Stimulated activated CD4-positive, alpha-beta T cell treated with anti-CD3 and anti-CD28 coated beads, Interleukin-15, amount 100 ng/mL, for 24 hours (primary cell): ENCODE measurements around the gene SLC6A11.
A peak's percentile ranks its signal among the peaks of the same experiment; 100 is the strongest.

ENCODE experiments used
- DNase-seq: peaks from one replicate; pipeline ENCODE4 v3.0.0-alpha.2; 2020

SLC6A11 gene

GRCh38 chr3:10957976-10958749, 142.1 kb downstream of the SLC6A11 start:
- no peak for DNase-seq

- DNase-seq, result no peak
Measured at GRCh38 chr3:10960255-10960654, 144.2 kb downstream of the SLC6A11 start.

GRCh38 chr3:10961921-10962320, 145.9 kb downstream of the SLC6A11 start:
- no peak for DNase-seq

- no peak for DNase-seq
Measured at GRCh38 chr3:10962481-10963036, 146.5 kb downstream of the SLC6A11 start.

- no peak for DNase-seq
Measured at GRCh38 chr3:10964537-10965167, 148.6 kb downstream of the SLC6A11 start.

- DNase-seq, result no peak
Measured at GRCh38 chr3:10968401-10968800, 152.4 kb downstream of the SLC6A11 start.

- DNase-seq, result no peak
Measured at GRCh38 chr3:10970306-10970960, 154.4 kb downstream of the SLC6A11 start.

GRCh38 chr3:10972072-10972782, 156.2 kb downstream of the SLC6A11 start:
- DNase-seq, result no peak

GRCh38 chr3:10973046-10973595, 157.1 kb downstream of the SLC6A11 start:
- no peak for DNase-seq

- no peak for DNase-seq
Measured at GRCh38 chr3:10974131-10974530, 158.1 kb downstream of the SLC6A11 start.

- no peak for DNase-seq
Measured at GRCh38 chr3:10974746-10975375, 158.8 kb downstream of the SLC6A11 start.

GRCh38 chr3:10975695-10976234, 159.7 kb downstream of the SLC6A11 start:
- DNase-seq, result no peak

- no peak for DNase-seq
Measured at GRCh38 chr3:10976770-10977169, 160.7 kb downstream of the SLC6A11 start.

- DNase-seq, result no peak
Measured at GRCh38 chr3:10977892-10978510, 162.0 kb downstream of the SLC6A11 start.

- DNase-seq, result no peak
Measured at GRCh38 chr3:10978956-10979355, 162.9 kb downstream of the SLC6A11 start.

GRCh38 chr3:10980312-10980711, 164.3 kb downstream of the SLC6A11 start:
- no peak for DNase-seq

GRCh38 chr3:10981031-10981430, 165.0 kb downstream of the SLC6A11 start:
- no peak for DNase-seq

GRCh38 chr3:10981961-10982360, 165.9 kb downstream of the SLC6A11 start:
- no peak for DNase-seq

GRCh38 chr3:10982782-10983181, 166.8 kb downstream of the SLC6A11 start:
- DNase-seq, result no peak

GRCh38 chr3:10983219-10983916, 167.3 kb downstream of the SLC6A11 start:
- peak; percentile 40 for DNase-seq
